Liver (tissue), 9 donors: ENCODE measurements around the gene ZNF438. TPM values are rescaled to one million over a fixed set of nuclear protein-coding genes. Genes with fewer than 3 reads are reported as not detected.
"Not testable (repeated sequence)": the region's sequence is repeated elsewhere in the genome, so short reads cannot be mapped to it uniquely, and the experiment has no call there.

ENCODE experiments used
- DNase-seq: peaks from one replicate; pipeline ENCODE4 v3.0.0-alpha.2; 2017; ENCODE audit warnings: low spot score
- H3K27ac ChIP-seq, 2 donors: one replicate each; pipeline ENCODE4 v1.7.0; 2013; ENCODE audit warnings: inconsistent platforms in 2 of 2, low read length in 2 of 2, control low read depth in 1 of 2, low read depth in 1 of 2, mild to moderate bottlenecking in 1 of 2
- H3K27me3 ChIP-seq, 4 donors: one replicate each; pipeline versions ENCODE4 v1.6.1 to v1.7.0; 2013; ENCODE audit warnings: low read length in 3 of 4, inconsistent platforms in 1 of 4, mild to moderate bottlenecking in 1 of 4, moderate library complexity in 1 of 4; ENCODE audit not compliant: control insufficient read depth in 4 of 4, insufficient read depth in 4 of 4
- H3K36me3 ChIP-seq, 4 donors: one replicate each; pipeline versions ENCODE4 v1.6.1 to v1.7.0; 2013; ENCODE audit warnings: low read length in 3 of 4, mild to moderate bottlenecking in 3 of 4, low read depth in 1 of 4, moderate library complexity in 1 of 4; ENCODE audit not compliant: control insufficient read depth in 4 of 4, insufficient read depth in 3 of 4
- H3K4me1 ChIP-seq, 4 donors: one replicate each; pipeline versions ENCODE4 v1.6.1 to v1.7.0; 2013; ENCODE audit warnings: low read length in 3 of 4, mild to moderate bottlenecking in 3 of 4, moderate library complexity in 1 of 4; ENCODE audit not compliant: control insufficient read depth in 4 of 4, insufficient read depth in 4 of 4
- H3K4me3 ChIP-seq, 3 donors: one replicate each; pipeline versions ENCODE4 v1.6.1 to v1.7.0; 2013; ENCODE audit warnings: low read length in 3 of 3, control low read depth in 1 of 3, low read depth in 1 of 3, mild to moderate bottlenecking in 1 of 3
- H3K9ac ChIP-seq, 2 donors: one replicate each; pipeline ENCODE4 v1.7.0; 2013; ENCODE audit warnings: low read length in 2 of 2, mild to moderate bottlenecking in 2 of 2, moderate library complexity in 2 of 2, control low read depth in 1 of 2, low read depth in 1 of 2
- H3K9me3 ChIP-seq, 4 donors: one replicate each; pipeline versions ENCODE4 v1.6.1 to v1.7.0; 2013; ENCODE audit warnings: low read length in 3 of 4; ENCODE audit not compliant: control insufficient read depth in 4 of 4
- CTCF ChIP-seq: fragments of 150-350 bp; IDR thresholded peaks from 2 replicates; pipeline ENCODE4 v1.5.1; 2017; ENCODE audit warnings: improper control_type of control experiment, low read depth, low read length; ENCODE audit not compliant: missing input control
- EGR1 ChIP-seq, 2 donors: IDR thresholded peaks; 2 replicates each; pipeline ENCODE4 v1.6.1; 2016 to 2018; ENCODE audit warnings: antibody characterized with exemption in 2 of 2, low read depth in 2 of 2
- GABPA ChIP-seq, 2 donors: IDR thresholded peaks in 1 of 2; conservative IDR thresholded peaks in 1 of 2; 2 replicates each; pipeline ENCODE4 v1.6.1; 2016; ENCODE audit warnings: antibody characterized with exemption in 2 of 2, mild to moderate bottlenecking in 1 of 2, moderate library complexity in 1 of 2
- HNF4A ChIP-seq, 2 donors: conservative IDR thresholded peaks; 2 replicates each; pipeline ENCODE4 v1.6.1; 2016; ENCODE audit warnings: antibody characterized with exemption in 2 of 2, mild to moderate bottlenecking in 2 of 2
- HNF4G ChIP-seq: IDR thresholded peaks from 2 replicates; pipeline ENCODE4 v1.6.1; 2016; ENCODE audit warnings: antibody characterized with exemption
- JUND ChIP-seq, 2 donors: IDR thresholded peaks; 2 replicates each; pipeline ENCODE4 v1.6.1; 2016; ENCODE audit warnings: antibody characterized with exemption in 2 of 2
- NR2F2 ChIP-seq: IDR thresholded peaks from 2 replicates; pipeline ENCODE4 v1.6.1; 2016; ENCODE audit warnings: antibody characterized with exemption
- RAD21 ChIP-seq, 2 donors: IDR thresholded peaks; 2 replicates each; pipeline ENCODE4 v1.6.1; 2016; ENCODE audit warnings: antibody characterized with exemption in 2 of 2, mild to moderate bottlenecking in 2 of 2
- RXRA ChIP-seq, 2 donors: IDR thresholded peaks; 2 replicates each; pipeline ENCODE4 v1.6.1; 2017 to 2018; ENCODE audit warnings: antibody characterized with exemption in 2 of 2, mild to moderate bottlenecking in 1 of 2
- TAF1 ChIP-seq: conservative IDR thresholded peaks from 2 replicates; pipeline ENCODE4 v1.6.1; 2016; ENCODE audit warnings: antibody characterized with exemption, mild to moderate bottlenecking
- YY1 ChIP-seq: IDR thresholded peaks from 2 replicates; pipeline ENCODE4 v1.6.1; 2016; ENCODE audit warnings: antibody characterized with exemption, mild to moderate bottlenecking
- ZBTB33 ChIP-seq: IDR thresholded peaks from 2 replicates; pipeline ENCODE4 v1.6.1; 2016; ENCODE audit warnings: antibody characterized with exemption
- WGBS: extraction: QIAGEN DNeasy Blood & Tissue Kit; methylation state at CpG from one replicate; pipeline ENCODE4 v1.1.7; 2013; 5-methylcytosine and 5-hydroxymethylcytosine counted together
- polyA plus RNA-seq, 2 donors: library from polyadenylated mRNA; stranded (reverse) in 1 of 2; unstranded in 1 of 2; fragments of 200-250 nt in 1 of 2; fragments of >200 nt in 1 of 2; fragmentation: Nextera tagmentation in 1 of 2; extraction: Ambion mirVana in 1 of 2; gene quantifications; one replicate each; pipeline versions ENCODE4 v1.2.1 to v1.2.3, GENCODE V29; 2013 to 2015
- total RNA-seq, 2 donors: library from RNA; depleted of rRNA; stranded (reverse); fragments of >200 nt; gene quantifications; one replicate each; pipeline ENCODE4 v1.2.3, GENCODE V29; 2014
- TF ChIP-seq, protein P1 (sequence below): IDR thresholded peaks from 2 replicates; pipeline ENCODE4 v1.6.1; 2016; ENCODE audit warnings: antibody characterized with exemption
- donor health status: healthy.
- donor health status: healthy.
- donor health status: healthy.
- donor health status: healthy.
- donor health status: healthy.

ZNF438 gene
- total and polyA plus RNA-seq, 4 donors, result 1.9 to 2.9 (median 2.2) TPM

DNA sequence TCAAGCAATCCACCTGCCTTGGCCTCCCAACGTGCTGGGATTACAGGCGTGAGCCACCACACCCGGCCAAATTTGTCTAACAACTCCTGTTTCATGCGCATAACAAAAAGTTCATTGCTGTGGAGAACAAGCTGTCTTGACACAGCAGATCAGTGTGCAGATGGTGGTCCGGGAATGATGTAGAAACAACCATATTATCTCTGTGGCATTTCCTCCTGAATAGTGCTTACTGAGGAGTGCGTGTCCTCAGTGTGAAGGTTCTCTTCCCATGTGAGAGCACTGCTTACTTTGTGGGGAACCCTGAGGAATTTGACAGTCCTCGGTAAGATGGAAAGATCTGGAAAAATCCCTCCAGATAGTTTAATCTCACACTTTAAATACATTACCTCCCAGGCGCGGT is 30.3 kb upstream of the ZNF438 start:
- no peak for DNase-seq

DNA sequence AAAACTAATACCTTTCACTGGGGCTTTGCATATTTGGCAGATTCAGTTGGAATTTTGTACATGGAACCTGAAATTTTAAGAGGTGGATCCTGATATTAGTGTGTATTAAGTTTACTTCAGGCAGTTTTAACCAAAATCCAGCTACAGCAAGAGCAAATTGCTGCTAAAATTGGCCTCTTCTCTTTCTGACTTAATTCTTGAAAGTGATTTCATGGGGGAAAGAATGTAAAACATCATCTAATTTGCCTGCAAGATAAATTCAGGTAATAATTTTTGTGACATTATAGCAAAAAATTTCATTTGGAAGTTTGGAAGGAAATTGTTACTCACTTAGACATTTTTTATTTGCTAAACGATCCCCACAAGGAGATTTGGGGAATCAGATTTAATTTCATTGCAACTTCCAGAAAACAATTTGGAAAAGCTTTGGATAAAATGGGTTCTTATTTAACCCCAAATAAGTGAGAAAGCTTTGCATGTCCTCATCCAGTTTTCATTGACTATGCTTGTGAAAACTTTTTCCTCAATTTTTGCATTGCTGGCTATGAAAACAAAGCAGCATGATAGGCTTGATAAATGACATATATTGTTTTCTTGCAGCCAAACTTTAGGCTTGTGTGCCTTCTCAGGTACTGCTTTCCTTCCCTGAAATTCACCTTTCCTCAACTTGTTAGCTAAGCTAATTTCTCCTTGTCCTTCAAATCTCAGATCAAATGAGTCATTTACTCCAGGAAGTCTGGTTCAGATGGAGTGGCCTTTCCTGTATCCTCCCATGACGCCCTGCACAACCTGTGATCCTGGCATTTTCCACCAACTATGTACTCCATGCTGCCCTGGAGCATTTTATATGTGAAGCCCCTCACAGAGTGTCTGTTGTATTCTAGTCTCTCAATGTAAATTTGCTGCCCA is 27.4 kb upstream of the ZNF438 start:
- Histone ChIP-seq H3K4me3 (no peak overlapping the region), H3K4me1 (no peaks in the 10 kb centered on the region), H3K9me3 (no peaks in the 10 kb centered on the region), H3K27me3 (no peaks in the 10 kb centered on the region), H3K27ac (no peak overlapping the region), H3K9ac (no peak overlapping the region), H3K36me3 (no peaks in the 10 kb centered on the region)
- DNase-seq, result no peak
- TF ChIP-seq NR2F2 (no peak), HNF4G (no peak), ZBTB33 (no peak), TAF1 (no peak), JUND (IDR thresholded peaks at IDR 0.05) (no peak), RAD21 (IDR thresholded peaks at IDR 0.05) (no peak), HNF4A (conservative IDR thresholded peaks at IDR 0.05) (no peak), CTCF (no peak), EGR1 (IDR thresholded peaks at IDR 0.05; ENCODE audit: low read depth in 2 of 2) (no peak), GABPA (IDR thresholded peaks at IDR 0.05 in 1 of 2, conservative IDR thresholded peaks at IDR 0.05 in 1 of 2) (no peak), YY1 (no peak)
- TF ChIP-seq, protein P1, sequence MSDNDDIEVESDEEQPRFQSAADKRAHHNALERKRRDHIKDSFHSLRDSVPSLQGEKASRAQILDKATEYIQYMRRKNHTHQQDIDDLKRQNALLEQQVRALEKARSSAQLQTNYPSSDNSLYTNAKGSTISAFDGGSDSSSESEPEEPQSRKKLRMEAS, result no peak
- WGBS, result 79% methylated on average over 2 of the region's 2 CpGs

More for the DNA sequence above, 30.3 kb upstream of the ZNF438 start:
- no peaks in the 10 kb centered on the region for H3K9me3 ChIP-seq
- H3K36me3 ChIP-seq, result no peaks in the 10 kb centered on the region
- H3K27ac ChIP-seq, result no peak overlapping the region
- no peak overlapping the region for H3K4me3 ChIP-seq
- H3K4me1 ChIP-seq, result no peaks in the 10 kb centered on the region
- WGBS, result 92% methylated on average over 9 of the region's 9 CpGs
- no peak overlapping the region for H3K9ac ChIP-seq
- H3K27me3 ChIP-seq, result no peaks in the 10 kb centered on the region
- TF ChIP-seq RXRA (IDR thresholded peaks at IDR 0.05) (no peak), TAF1 (no peak), GABPA (IDR thresholded peaks at IDR 0.05 in 1 of 2, conservative IDR thresholded peaks at IDR 0.05 in 1 of 2) (no peak), CTCF (no peak)
- TF ChIP-seq, protein P1, result no peak

DNA sequence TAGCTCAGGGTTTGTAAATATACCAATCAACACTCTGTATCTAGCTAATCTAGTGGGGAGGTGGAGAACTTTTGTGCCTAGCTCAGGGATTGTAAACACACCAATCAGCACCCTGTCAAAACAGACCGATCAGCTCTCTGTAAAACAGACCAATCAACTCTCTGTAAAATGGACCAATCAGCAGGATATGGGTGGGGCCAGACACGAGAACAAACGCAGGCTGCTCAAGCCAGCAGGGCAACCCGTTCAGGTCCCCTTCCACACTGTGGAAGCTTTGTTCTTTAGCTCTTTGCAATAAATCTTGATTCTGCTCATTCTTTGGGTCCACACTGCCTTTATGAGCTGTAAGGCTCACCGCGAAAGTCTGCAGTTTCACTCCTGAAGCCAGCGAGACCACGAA is 25.0 kb upstream of the ZNF438 start:
- not testable (repeated sequence) for H3K9ac ChIP-seq, H3K27me3 ChIP-seq, H3K27ac ChIP-seq, DNase-seq, H3K4me3 ChIP-seq, H3K9me3 ChIP-seq, H3K36me3 ChIP-seq, H3K4me1 ChIP-seq
- 83% methylated on average over 8 of the region's 8 CpGs for WGBS
